ENCODE data around the gene DGKA. TPM values are rescaled to one million over a fixed set of nuclear protein-coding genes. Genes with fewer than 3 reads are reported as not detected.

DGKA gene
- total RNA-seq, 1 donor from 2014 or later: 29.0 TPM

DNA sequence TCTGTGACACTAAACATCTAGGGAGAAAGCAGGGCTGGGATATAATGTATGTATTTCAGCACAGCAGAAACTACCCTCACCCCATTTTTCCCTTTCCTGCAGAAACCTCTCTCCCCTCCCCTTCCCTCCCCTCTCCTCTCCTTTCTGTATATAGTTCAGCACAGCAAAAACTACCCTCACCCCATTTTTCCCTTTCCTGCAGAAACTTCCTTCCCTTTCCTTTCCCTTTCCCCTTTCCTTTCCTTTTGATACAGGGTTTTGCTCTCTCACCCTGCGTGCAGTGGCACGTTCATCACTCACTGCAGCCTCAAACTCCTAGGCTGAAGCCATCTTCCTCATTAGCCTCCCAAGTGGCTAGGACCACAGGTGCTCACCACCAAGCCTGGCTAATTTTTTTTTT is 32.8 kb downstream of the DGKA start:
- Histone ChIP-seq H3K27me3 (no peaks in the 10 kb centered on the region), H3K36me3 (no peaks in the 10 kb centered on the region), H3K27ac (no peak overlapping the region), H3K9me3 (no peaks in the 10 kb centered on the region), H3K4me3 (no peak overlapping the region), H3K4me1 (peaks cover 13% of the 10 kb centered on the region)
- TF ChIP-seq, protein P1, sequence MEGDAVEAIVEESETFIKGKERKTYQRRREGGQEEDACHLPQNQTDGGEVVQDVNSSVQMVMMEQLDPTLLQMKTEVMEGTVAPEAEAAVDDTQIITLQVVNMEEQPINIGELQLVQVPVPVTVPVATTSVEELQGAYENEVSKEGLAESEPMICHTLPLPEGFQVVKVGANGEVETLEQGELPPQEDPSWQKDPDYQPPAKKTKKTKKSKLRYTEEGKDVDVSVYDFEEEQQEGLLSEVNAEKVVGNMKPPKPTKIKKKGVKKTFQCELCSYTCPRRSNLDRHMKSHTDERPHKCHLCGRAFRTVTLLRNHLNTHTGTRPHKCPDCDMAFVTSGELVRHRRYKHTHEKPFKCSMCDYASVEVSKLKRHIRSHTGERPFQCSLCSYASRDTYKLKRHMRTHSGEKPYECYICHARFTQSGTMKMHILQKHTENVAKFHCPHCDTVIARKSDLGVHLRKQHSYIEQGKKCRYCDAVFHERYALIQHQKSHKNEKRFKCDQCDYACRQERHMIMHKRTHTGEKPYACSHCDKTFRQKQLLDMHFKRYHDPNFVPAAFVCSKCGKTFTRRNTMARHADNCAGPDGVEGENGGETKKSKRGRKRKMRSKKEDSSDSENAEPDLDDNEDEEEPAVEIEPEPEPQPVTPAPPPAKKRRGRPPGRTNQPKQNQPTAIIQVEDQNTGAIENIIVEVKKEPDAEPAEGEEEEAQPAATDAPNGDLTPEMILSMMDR (IDR thresholded peaks at IDR 0.05): no peak
- ATAC-seq (no peak), DNase-seq (no peak)
- intact Hi-C loops (cut with DNase I): no loop called here

DNA sequence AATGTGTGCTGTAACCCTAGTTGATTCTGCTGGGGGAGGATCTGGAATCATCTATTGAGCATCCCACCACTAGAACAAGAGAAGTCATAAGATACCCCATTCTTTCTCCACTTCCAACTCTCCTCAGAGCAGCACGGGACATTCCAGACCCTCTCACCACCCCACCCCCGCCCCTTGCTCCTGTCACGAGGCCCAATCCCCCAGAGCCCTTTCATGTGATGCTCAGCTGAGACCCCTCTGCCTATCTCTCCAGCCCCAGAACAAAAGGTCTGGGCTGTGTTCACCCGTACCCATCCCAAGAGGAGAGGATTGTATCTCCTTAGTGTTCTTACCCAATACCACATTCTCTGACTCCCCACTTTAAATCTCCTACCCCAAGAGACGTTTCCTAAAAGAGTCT is 34.3 kb downstream of the DGKA start:
- no peak for DNase-seq
- no peak overlapping the region for H3K27ac ChIP-seq
- no peaks in the 10 kb centered on the region for H3K36me3 ChIP-seq
- no peaks in the 10 kb centered on the region for H3K27me3 ChIP-seq
- no peaks in the 10 kb centered on the region for H3K9me3 ChIP-seq
- H3K4me1 ChIP-seq: peaks cover 13% of the 10 kb centered on the region
- intact Hi-C loops (cut with DNase I): no loop called here
- no peak overlapping the region for H3K4me3 ChIP-seq
- ATAC-seq: no peak
- TF ChIP-seq, protein P1 (IDR thresholded peaks at IDR 0.05): no peak

DNA sequence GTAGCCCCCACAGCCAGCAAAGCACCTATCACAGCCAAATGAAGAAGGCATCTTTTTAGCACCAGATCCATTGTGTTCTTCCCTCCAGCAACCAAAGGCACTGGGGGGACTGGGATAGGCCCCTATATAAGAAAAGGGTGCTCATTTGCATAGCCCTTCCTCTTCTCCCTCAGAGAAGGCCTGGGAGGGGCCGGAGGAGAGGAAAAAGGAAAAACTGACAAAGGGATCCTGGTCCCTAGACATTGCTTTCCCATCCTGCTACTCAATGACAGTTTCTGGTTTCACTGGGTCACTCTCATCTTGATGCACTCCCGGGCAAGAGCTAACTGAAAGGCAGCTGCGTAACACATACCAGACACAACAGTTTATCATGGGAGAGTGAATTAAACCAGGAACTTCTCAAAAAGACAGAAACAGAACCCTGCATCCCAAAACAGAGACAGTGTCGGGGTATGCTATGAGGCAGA is 35.0 kb downstream of the DGKA start, which contains the start of gene PMEL:
Gene PMEL (minus strand): TSS at position 102 of the 467 bp plus-strand sequence. CDS start 31 bp downstream, at position 71.
- Histone ChIP-seq H3K4me1 (peaks cover 13% of the 10 kb centered on the region), H3K4me3 (peak within 1 kb of the TSS; percentile 99), H3K27me3 (no peaks in the 10 kb centered on the region), H3K36me3 (no peaks in the 10 kb centered on the region), H3K9me3 (no peaks in the 10 kb centered on the region), H3K27ac (peak within 1 kb of the TSS; percentile 83)
- TF ChIP-seq, protein P1 (IDR thresholded peaks at IDR 0.05): no peak
- DNase-seq: no peak
- no peak for ATAC-seq
- intact Hi-C loops (cut with DNase I): no loop called here

DNA sequence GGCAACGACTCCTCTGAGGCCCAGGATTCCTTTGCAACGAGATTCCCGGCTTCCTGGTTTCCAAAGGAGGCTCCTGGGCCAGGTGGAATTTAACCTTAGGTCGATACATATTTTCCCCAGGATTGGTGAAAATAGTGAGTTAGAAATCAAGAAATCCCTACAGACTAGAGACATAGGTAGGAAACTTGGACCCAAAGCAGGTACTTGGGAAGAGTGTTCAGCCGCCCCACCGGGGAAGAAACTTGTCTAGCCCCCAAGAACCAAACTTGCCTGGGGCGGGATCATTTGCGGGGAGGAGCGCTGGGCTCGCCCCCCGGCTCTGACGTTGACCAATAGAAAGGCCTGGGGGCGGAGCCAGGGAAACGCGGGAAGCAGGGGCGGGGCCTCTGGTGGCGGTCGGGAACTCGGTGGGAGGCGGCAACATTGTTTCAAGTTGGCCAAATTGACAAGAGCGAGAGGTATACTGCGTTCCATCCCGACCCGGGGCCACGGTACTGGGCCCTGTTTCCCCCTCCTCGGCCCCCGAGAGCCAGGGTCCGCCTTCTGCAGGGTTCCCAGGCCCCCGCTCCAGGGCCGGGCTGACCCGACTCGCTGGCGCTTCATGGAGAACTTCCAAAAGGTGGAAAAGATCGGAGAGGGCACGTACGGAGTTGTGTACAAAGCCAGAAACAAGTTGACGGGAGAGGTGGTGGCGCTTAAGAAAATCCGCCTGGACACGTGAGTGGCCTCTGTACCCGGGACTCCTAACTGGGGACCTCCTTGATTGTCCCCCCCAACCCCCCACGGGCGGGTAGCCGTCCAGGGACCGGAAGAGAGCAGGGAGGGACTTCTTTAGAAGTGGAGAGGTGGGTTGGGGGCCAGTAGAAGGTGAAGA is 35.7 kb downstream of the DGKA start, which contains the start of gene CDK2:
Gene CDK2 (plus strand): TSS at position 423 of the 874 bp plus-strand sequence. CDS start 179 bp downstream, at position 602.
- Histone ChIP-seq H3K27ac (peak within 1 kb of the TSS; percentile 83), H3K27me3 (no peaks in the 10 kb centered on the region), H3K9me3 (no peaks in the 10 kb centered on the region), H3K36me3 (no peaks in the 10 kb centered on the region), H3K4me3 (peak within 1 kb of the TSS; percentile 99), H3K4me1 (peaks cover 13% of the 10 kb centered on the region)
- peak; percentile 98 for ATAC-seq
- intact Hi-C loops (cut with DNase I): no loop called here
- TF ChIP-seq, protein P1 (IDR thresholded peaks at IDR 0.05): no peak
- DNase-seq: peak; percentile 95

DNA sequence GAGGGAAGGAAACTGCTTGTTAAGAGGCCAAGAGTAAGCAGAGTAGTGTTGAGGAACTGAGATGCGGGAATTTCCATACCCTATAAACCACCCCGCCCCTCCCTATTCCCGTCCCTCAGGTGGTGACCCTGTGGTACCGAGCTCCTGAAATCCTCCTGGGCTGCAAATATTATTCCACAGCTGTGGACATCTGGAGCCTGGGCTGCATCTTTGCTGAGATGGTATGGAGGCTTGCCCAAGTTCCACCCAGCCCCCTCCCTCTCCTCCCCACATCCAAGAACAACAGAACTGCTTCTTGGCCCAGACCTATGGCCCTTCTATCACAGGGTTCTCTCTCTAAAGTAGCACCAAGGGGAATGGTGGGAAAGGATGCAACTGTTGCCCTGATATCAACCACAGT is 38.4 kb downstream of the DGKA start:
- H3K27ac ChIP-seq: no peak overlapping the region
- peaks cover 21% of the 10 kb centered on the region for H3K4me1 ChIP-seq
- intact Hi-C loops (cut with DNase I): no loop called here
- no peaks in the 10 kb centered on the region for H3K27me3 ChIP-seq
- DNase-seq (no peak), ATAC-seq (no peak)
- TF ChIP-seq, protein P1 (IDR thresholded peaks at IDR 0.05): no peak
- no peak overlapping the region for H3K4me3 ChIP-seq
- H3K9me3 ChIP-seq: no peaks in the 10 kb centered on the region
- H3K36me3 ChIP-seq: no peaks in the 10 kb centered on the region

Data from upper lobe of right lung (tissue), 1 donor.